ENCODE measurements around the gene ALKBH6. TPM values are rescaled to one million over a fixed set of nuclear protein-coding genes. Genes with fewer than 3 reads are reported as not detected.

Gene ALKBH6
- total RNA-seq, 1 experiment from 2014 or later = 20.1 TPM

GRCh38 chr19:36054119-36054732, 40.2 kb upstream of the ALKBH6 start, which contains the start of gene THAP8:
TSS of gene THAP8 (minus strand) at chr19:36054285. CDS start at chr19:36054217, 68 bp downstream.
- intact Hi-C loops (cut with micrococcal nuclease; ENCODE audit: unreplicated experiment) = loop anchor here (2.0 kb wide), 1 partner anchor 61 kb away; the partner anchor contains the start of genes POLR2I and TBCB
- Histone ChIP-seq H3K36me3 (ENCODE audit: insufficient read depth, low read length, poor library complexity, severe bottlenecking) (peaks cover 9% of the 10 kb centered on the region), H3K27me3 (replicated peaks; ENCODE audit: insufficient read depth, low read depth, low read length, poor library complexity) (no peaks in the 10 kb centered on the region), H3K4me1 (ENCODE audit: insufficient read depth, low read length, poor library complexity, severe bottlenecking) (peaks cover 5% of the 10 kb centered on the region), H3K27ac (ENCODE audit: low read depth, low read length, poor library complexity, severe bottlenecking) (peak within 1 kb of the TSS; percentile 93), H3K9me3 (ENCODE audit: low read depth, low read length, poor library complexity, severe bottlenecking) (no peaks in the 10 kb centered on the region), H3K4me3 (ENCODE audit: low read depth, low read length, poor library complexity, severe bottlenecking) (peak within 1 kb of the TSS; percentile 85)
- TF ChIP-seq EZH2 (IDR thresholded peaks at IDR 0.05; ENCODE audit: borderline replicate concordance, low read depth, low read length, poor library complexity, severe bottlenecking) (no peak), CTCF (conservative IDR thresholded peaks at IDR 0.05; ENCODE audit: low read depth, low read length) (peak; percentile 60)
- no TSS peak for BruUV-seq (replicated peaks)
- ChIA-PET POLR2A (ENCODE audit: low non-redundant PET) (interaction anchor here (0.5 kb wide), 1 partner anchor 12 kb away, joined by 3 read pairs; no protein-coding TSS in a partner anchor), CTCF (interaction anchor here (0.7 kb wide), 1 partner anchor 127 kb away, joined by 9 read pairs; no protein-coding TSS in a partner anchor)
- DNase-seq (ENCODE audit: low spot score) = peak; percentile 100

GRCh38 chr19:36051637-36052036, 37.6 kb upstream of the ALKBH6 start:
- no peak overlapping the region for H3K4me3 ChIP-seq (ENCODE audit: low read depth, low read length, poor library complexity, severe bottlenecking)
- no peaks in the 10 kb centered on the region for H3K27me3 ChIP-seq (replicated peaks; ENCODE audit: insufficient read depth, low read depth, low read length, poor library complexity)
- ChIA-PET CTCF (no interaction called here), POLR2A (ENCODE audit: low non-redundant PET) (no interaction called here)
- no peaks in the 10 kb centered on the region for H3K36me3 ChIP-seq (ENCODE audit: insufficient read depth, low read length, poor library complexity, severe bottlenecking)
- intact Hi-C loops (cut with micrococcal nuclease; ENCODE audit: unreplicated experiment) = no loop called here
- BruUV-seq (replicated peaks) = no TSS peak
- no peak for TF ChIP-seq EZH2 (IDR thresholded peaks at IDR 0.05; ENCODE audit: borderline replicate concordance, low read depth, low read length, poor library complexity, severe bottlenecking)
- no peak for TF ChIP-seq CTCF (conservative IDR thresholded peaks at IDR 0.05; ENCODE audit: low read depth, low read length)
- H3K4me1 ChIP-seq (ENCODE audit: insufficient read depth, low read length, poor library complexity, severe bottlenecking) = peaks cover under 1% of the 10 kb centered on the region
- H3K27ac ChIP-seq (ENCODE audit: low read depth, low read length, poor library complexity, severe bottlenecking) = no peak overlapping the region
- no peaks in the 10 kb centered on the region for H3K9me3 ChIP-seq (ENCODE audit: low read depth, low read length, poor library complexity, severe bottlenecking)
- DNase-seq (ENCODE audit: low spot score) = no peak

GRCh38 chr19:36051236-36051635, 37.2 kb upstream of the ALKBH6 start:
- ChIA-PET CTCF (interaction anchor here (0.7 kb wide), 1 partner anchor 225 kb away, joined by 3 read pairs; no protein-coding TSS in a partner anchor), POLR2A (ENCODE audit: low non-redundant PET) (no interaction called here)
- TF ChIP-seq EZH2 (IDR thresholded peaks at IDR 0.05; ENCODE audit: borderline replicate concordance, low read depth, low read length, poor library complexity, severe bottlenecking) (no peak), CTCF (conservative IDR thresholded peaks at IDR 0.05; ENCODE audit: low read depth, low read length) (peak; percentile 26; the same call in 1 of the 2 replicates)
- intact Hi-C loops (cut with micrococcal nuclease; ENCODE audit: unreplicated experiment) = no loop called here
- H3K9me3 ChIP-seq (ENCODE audit: low read depth, low read length, poor library complexity, severe bottlenecking) = no peaks in the 10 kb centered on the region
- no TSS peak for BruUV-seq (replicated peaks)
- no peaks in the 10 kb centered on the region for H3K27me3 ChIP-seq (replicated peaks; ENCODE audit: insufficient read depth, low read depth, low read length, poor library complexity)
- no peak overlapping the region for H3K27ac ChIP-seq (ENCODE audit: low read depth, low read length, poor library complexity, severe bottlenecking)
- no peak for DNase-seq (ENCODE audit: low spot score)
- H3K4me3 ChIP-seq (ENCODE audit: low read depth, low read length, poor library complexity, severe bottlenecking) = no peak overlapping the region
- no peaks in the 10 kb centered on the region for H3K36me3 ChIP-seq (ENCODE audit: insufficient read depth, low read length, poor library complexity, severe bottlenecking)
- no peaks in the 10 kb centered on the region for H3K4me1 ChIP-seq (ENCODE audit: insufficient read depth, low read length, poor library complexity, severe bottlenecking)
